NCI-H446 (cell line): ENCODE data around the gene SLC29A2.
"Not testable (repeated sequence)": the region's sequence is repeated elsewhere in the genome, so short reads cannot be mapped to it uniquely, and the experiment has no call there.

ENCODE experiments used
- DNase-seq, 2 experiments: peaks; one replicate each; lab custom pipeline; 2025; lab: John Stamatoyannopoulos, UW

The SLC29A2 gene

DNA sequence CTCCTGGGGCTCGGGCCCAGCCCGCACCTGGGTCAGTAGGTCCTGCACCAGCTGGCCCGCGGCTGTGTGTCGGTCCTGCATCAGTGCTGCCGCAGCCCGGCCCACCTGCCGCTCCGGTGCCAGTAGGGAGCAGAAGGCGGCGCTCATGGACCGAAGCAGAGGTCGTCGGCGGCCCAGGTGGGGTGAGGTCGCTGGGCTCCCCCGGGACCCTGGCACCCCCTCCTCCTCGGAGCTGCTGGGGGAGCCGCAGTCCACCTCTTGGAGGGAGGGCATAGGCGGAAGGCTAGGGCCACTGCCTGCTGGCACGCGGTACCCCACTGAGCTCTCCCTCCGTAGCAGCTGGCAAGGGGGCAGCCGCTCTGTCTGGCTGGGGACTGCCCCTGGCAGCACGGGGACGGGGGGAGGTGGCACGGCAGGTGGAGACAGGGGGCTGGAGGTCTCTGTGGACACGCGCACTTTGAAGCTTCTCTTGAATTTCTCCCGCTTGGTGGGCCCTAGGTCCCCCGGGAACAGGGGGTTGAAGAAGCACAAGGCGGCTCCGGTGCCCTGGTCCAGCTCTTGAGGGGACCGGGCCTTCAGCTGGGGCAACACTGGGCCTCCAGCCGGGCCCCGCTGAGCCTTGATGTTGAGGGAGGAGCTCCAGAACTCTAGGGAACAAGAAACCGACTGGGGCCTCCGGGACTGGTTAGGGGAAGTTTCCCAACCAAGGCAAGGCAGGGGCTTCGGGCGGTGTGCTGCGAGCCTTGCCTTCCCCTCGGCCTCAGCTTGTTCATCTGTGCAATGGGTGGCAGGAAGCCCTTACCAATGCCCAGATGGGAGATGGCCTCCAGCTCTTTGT lies 36.7 kb downstream of the SLC29A2 start:
- DNase-seq: no peak

DNA sequence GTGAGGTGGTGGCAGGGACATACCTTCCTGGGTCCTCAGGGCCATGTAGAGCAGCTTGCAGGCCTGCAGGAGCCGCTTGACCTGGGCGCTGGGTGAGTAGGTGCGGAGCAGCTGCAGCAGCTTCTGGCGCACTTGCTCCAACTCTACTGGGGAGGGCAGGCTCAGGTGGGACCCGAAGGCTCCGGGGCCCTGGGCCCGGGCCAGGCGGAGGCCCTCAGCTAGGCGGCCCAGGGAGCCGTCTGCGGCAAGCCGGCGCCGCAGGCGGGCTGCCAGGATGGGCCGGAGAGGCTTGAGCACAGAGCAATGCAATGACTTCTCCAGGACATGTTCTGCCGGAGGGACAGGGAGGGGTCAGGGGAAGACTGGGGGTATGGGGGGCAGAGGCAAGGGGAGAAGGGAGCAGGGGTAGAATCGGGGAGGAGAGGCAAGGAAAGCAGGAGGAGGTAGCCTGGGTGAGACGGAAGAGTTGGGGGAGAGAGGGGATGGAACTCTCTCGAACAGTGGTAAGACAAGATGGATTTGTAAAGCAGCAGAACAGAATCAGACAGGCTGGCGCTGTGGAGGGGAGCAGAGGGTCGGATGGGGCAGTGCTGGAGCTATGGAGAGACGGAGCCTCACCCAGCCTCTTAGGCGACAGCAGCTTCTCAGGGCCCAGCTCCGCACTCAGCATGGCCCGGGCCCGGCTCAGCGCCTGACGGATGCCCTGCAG lies 37.5 kb downstream of the SLC29A2 start:
- DNase-seq: no peak

DNA sequence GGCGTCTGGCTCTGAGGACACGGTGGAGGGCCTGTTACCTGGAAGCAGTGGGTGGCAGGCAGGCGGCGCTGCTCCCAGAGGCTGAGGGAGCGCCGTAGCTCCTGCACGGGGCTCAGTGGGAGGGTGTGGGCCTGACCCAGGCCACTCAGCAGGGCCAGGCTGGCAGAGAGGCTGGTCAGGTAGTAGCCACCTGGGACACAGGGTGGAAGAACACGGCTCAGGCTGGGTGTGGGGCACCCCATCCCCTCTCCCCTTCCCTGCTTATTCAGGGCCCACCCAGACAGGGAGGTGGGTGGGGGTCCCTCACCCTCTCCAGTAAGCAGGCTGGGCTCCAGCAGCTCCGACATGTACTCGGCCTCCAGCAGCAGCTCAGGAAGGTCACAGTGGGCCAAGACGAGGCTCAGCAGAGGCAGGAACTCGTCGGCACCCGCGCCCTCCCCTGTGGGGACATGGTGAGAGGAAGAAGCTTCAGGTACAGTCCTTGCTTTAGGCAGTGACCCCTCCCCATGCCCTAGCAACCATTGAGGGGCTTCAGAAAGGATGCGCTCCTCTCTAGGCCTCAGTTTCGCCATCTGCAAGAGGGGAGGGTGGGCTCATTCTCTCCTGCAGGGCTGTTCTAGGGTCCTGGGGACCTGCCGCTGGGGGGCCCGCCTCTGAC lies 38.2 kb downstream of the SLC29A2 start:
- no peak for DNase-seq

DNA sequence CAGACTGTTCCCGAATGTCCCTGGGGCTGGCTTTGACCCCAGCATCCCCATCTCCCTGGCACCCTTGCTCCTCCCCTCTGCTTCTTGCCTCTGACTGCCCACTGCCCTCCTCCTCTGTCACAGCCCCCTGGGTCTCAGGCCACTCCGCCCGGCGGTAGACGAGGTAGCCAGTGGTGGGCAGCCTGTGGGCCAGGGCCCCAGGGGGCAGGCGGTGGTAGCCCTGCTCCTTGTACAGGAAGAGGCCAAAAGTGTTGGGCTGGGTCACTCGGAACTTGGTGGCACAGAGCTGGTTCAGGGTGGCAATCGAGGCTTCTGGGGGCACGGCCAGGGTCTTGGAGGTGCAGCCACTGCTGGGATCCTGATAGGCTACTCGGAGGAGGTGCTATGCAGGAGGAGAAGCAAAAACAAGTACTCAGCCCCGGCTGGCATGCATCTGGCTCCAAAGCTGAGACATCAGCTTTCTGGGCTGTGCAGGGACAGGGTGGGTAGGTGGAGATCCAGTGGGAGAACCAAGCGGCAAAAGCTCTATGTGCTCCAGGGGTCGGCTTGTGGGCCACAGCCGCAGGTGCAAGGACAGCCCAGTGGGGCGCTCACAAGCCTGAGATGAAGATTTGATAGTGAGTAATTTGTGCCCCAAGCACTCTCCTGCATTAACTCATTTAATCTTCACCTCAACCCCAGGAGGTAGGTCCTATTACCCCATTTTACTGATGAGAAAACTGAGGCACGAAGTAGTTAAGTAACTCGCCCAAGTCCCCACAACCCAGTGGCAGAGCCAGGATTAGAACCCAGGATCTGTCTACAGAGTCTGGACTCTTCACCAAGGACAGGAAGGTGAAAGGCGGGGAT lies 39.0 kb downstream of the SLC29A2 start:
- no peak for DNase-seq

DNA sequence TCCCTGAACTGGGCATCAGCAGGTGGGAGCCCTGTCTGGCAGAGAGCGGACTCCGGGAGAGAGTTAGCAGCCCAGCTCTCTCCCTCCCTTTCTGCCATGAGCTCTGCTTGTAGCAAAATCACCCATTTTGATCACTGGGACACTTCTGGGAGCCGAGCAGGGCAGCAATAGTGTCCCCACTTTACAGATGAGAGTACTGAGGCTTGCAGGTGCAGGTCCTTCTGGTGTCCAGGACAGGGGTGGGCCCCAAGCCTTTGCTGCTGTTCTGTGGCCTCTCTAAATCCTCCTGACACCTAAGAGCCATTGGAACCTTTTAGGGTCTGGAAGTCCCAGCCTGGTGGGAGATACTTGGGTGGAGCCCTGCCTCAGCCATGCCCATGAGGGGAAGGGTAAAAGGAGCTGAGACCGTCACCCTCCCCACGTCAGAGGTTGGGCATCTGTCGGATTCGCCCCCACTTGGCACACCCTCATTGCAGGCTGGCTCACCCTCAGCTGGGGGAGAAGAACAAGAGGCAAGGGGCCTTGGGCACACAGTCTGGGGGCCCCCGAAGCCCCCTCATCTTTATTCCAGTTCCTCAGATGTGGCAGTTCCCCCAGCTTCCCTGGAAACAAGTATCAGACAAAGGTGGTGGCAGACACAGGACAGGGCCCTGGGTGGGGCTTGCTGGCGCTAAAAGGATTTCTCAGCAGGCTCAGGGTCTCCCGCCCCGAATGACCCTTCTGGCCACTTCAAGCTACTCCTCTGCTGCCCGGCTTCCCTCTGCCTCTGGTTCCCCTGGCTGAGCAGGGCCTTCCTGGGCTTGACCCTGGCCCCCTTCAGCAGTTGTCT lies 39.8 kb downstream of the SLC29A2 start:
- DNase-seq: no peak

DNA sequence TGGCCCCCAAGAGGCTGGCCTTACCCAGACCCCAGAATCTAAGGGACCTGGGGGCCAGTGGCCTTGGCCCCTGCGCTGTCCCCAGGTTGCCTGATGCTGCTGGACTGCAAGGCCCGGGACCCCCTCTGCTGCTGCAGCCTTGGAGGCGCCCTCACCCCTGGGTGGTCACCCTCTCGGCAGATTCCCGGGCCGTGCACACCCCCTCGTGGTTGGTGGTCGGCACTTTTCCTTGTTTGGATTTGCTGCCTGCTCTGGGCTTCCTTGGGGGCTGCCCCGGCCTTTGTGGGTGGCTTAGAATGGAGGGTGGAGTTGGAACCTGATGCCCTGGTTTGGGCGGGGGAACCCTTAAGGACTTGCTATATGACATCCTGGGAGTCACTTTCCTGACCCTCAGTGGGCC lies 40.6 kb downstream of the SLC29A2 start:
- no peak for DNase-seq

DNA sequence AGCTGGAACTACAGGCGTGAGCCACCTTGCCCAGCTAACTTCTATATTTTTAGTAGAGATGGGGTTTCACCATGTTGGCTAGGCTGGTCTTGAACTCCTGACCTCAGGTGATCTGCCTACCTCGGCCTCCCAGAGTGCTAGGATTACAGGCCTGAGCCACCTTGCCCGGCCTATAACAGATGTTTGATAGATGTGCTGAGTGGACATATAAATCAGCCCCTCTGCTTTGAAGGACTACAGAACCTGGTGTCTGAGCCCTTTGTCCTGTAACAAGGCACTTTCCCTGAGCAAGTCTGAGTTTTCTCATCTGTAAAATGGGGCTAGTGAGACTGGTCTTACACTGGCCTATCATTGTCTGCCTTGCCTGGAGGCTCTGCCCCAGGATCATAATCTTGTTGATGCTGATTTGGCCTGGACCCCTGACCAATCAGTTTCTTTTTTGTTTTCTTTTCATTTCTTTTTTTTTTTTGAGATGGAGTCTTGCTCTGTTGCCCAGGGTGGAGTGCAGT lies 42.3 kb downstream of the SLC29A2 start:
- DNase-seq: no peak

DNA sequence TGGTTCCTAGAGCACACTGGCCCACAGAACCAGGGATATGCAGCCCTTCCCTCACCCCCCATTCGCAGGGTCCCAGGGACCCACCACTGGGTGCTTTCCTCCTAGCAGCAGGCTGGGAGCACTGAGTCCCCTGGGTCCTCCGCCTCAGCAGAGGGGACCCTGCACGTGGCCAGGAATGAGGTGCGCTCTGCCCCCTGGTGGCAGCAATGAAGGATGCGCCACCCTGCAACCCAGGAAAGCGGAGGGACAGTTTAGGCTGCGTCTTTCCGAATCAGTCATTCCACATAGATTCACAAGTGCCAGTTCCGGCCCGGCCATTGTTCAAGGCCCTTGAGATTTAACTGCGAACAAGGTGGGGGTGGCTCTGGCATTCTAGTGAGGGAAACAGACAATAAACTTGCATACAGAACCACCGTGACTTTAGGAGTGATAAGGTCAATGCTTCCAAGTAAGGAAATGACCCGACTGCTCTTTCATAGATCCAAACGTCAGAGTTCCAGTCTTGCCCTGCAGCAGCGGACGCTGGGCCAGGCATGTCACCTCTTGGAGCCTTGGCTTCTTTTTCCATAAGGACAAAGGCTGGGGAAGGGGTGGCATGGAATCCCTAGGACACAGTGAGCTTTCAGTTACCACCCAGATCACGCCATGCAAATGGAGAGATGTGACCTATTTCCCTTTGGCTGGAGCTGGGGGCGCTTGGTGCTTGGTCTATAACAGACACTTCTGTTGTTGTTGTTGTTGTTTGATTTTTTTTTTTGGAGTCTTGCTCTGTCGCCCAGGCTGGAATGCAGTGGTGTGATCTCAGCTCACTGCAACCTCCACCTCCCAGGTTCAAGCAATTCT lies 43.0 kb downstream of the SLC29A2 start:
- peak; percentile 38 to 77 for DNase-seq

DNA sequence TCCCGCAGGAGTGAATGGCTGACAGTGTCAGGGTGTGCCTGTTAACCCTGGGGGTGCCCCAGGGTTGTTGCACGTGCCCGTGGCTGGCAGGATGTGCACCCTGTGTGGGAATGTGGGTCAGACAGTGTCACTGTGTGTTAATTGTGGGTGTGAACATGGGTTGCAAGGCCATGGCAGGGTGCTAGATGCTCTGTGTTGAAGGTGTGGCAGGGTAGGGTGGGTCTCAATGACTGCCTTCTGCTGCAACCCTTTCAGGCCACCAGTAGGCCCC lies 43.6 kb downstream of the SLC29A2 start:
- no peak for DNase-seq

DNA sequence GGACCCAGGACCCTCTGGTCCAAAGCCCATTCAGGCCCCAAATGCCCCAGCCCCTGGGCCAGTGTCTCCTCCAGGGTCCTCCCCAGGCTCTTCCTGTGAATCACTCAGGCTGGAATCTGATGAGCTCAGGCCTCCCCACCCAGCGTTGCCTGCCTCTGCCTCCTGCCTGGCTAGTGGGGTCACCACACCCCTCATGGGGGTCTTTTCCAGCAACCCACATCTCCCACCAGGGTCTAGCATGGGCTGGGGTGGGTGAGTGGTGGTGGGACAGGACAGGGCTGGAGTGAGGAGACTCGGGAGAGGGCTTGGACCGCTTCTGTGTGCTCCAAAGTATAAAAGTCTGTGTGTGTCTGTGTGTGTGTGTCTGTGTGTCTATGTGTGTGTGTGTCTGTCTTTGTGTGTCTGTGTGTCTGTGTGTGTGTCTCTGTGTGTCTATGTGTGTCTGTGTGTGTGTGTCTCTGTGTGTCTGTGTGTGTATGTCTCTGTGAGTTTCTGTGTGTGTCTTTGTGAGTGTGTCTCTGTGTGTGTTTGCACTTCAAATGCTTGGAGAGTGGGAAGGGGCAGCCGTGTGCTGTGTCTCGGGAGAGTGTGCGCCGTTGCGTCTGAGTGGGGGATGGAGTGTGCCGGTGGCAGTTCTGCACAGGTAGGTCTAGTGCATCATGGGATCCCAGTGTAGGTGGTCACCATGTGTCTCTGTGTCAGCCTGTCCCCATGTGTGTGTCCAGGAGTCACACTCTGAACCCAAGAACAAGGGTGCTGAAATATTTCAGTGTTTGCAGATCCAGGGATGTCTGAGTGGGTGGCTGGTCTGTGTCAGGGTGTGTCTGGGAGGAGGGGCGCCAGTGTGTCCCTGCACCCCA lies 44.2 kb downstream of the SLC29A2 start:
- DNase-seq: no peak

DNA sequence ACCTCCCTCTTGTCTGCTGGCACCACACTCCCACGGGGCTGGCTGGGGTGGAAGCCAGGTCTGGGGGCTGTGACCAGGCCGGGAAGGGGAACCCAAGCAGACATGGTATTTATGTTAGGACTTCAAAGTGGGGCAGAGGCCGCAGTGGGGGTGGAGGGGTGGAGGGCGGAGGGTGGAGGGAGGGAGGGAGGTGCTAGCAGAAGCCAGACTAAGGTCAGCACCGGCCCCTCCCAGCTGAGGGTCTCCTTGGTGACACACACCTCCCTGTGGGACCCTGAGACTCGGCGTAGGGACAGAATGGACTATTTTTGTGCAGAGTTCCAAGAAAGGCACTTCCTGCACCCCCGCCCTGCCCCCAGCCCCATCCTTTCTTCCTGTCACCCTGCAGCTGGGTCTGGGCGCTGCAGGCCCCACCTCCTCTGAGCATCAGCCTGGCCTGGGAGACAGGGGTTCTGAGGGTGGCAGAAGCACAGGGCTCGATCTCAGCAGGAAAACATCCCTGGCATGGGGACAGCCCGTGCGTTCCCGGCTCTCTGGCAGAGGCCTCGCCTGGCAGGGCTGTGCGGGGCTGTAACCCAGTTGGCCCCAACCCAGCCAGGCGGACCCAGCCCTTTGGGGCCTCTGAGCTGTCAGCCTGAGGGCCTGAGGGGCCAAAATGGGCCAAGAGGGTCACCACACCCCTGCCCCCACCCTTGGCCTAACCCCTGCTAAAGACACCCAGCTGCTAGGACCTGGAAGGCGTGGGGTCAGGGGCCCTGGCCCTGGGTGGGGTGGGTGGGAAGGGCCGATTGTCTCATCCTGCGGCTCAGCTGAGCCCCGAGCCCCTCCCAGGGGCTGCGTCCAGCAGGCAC lies 45.1 kb downstream of the SLC29A2 start:
- peak in 1 of 2 experiments; percentile 33 for DNase-seq

DNA sequence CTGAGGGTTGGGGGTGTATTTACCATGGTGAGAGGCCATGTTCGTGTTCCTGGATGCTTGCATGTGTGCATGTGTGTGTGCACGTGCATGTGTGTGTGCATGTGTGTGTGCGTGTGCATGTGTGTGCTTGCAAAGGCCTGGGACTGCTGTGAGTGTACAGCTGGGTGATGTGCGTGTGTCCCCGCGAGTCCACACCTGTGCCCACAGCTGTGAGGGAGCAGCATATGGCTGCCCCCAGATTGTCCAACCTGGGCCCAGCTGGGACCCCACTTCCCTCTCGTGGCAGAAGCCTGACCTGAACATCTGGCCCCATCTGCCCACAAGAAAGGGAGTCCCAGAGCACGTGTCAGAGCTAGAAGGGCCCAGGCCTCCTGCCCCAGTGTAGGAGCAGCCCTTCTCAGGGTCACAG lies 46.3 kb downstream of the SLC29A2 start:
- DNase-seq: no peak

DNA sequence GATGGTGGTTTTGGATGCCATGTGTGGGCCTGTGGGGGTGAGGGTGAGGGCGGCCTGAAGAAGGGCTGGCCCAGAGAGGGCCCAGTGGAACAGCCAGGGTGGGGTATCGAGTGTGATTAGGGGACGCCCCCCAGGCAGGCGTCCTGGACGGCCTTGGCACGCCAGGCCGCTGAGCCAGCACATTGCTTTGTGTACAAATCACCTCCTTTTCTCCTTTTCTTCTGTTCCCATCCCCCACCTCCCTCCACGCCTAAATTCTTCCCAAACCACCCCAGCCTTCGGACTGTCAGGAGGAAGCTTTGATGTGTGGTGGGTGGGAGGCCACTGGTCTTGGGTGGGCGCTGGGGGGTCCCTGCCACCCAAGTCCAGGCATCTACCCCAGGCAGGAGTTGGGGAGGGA lies 46.9 kb downstream of the SLC29A2 start:
- DNase-seq: no peak

DNA sequence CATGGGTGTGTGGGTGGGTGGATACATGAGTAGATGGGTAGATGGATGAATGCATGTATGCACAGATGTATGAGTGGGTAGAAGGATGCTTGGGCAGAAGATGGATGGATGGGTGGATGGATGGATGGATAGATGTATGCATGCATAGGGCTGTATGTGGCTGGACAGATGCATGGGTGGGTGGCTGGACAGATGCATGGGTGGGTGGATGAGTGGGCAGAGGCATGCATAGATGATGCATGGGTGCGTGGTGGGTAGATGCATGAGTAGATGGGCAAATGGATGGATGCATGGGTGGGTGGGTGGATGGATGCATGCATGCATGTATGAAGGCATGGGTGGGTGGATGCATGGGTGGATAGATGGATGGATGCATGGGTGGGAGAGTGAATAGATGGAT lies 47.9 kb downstream of the SLC29A2 start:
- no peak for DNase-seq

DNA sequence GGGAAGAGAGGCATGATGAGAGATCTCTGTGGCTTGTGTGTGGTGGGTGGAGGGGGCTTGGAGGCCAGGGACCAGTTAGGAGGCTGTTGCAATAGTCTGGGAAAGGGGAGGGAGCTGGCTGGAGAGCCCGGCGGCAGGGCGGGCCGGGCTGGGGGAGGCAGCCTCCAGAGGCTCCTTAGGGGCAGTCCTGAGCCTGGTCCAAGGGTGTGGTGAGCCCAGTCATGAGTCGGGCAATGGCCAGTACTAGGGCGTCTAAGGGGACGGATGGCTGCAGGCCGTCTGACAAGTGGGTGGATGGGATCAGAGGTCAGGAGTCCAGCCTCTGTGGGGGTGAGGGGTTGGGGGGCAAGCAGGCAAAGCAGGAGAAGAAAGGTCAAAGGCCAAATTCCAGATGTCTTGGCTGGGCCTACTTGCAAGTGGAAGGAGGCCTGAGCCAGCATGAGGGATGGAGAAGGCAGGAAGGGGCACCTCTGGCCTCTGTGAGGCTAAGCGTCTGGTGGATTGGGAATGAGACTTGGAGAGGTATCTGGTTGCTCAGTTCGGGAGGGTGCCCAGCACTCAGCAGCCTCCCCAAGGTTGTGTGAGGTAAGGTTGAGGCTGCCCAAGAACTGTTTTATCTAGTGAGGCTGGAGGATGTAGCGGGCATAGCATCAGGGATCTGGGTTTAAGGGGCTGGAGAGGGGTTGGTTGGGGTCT lies 48.7 kb downstream of the SLC29A2 start:
- DNase-seq: no peak

DNA sequence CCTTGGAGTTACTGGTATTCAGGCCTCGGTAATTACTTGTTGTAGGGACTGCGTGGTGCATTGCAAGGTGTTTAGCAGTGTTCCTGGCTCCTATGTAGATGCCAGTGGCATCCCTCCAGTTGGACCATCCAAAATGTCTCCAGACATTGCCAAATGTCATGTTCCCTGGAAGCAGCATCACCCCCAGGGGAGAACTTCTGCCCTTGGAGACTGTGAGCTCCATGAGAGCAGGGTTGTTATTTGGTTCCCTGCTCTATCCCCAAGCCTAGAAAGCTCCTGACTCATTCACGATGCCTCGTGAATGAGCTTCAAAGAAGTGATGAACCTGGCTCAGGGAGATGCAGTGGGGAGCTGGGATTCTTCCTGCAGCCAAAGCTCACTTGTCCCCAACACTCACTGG lies 50.0 kb downstream of the SLC29A2 start:
- DNase-seq: peak in 1 of 2 experiments; percentile 19

DNA sequence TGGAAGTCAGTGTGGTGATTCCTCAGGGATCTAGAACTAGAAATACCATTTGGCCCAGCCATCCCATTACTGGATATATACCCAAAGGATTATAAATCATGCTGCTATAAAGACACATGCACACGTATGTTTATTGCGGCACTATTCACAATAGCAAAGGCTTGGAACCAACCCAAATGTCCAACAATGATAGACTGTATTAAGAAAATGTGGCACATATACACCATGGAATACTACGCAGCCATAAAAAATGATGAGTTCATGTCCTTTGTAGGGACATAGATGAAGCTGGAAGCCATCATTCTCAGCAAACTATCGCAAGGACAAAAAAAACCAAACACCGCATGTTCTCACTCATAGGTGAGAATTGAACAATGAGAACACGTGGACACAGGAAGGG lies 50.8 kb downstream of the SLC29A2 start:
- not testable (repeated sequence) for DNase-seq

DNA sequence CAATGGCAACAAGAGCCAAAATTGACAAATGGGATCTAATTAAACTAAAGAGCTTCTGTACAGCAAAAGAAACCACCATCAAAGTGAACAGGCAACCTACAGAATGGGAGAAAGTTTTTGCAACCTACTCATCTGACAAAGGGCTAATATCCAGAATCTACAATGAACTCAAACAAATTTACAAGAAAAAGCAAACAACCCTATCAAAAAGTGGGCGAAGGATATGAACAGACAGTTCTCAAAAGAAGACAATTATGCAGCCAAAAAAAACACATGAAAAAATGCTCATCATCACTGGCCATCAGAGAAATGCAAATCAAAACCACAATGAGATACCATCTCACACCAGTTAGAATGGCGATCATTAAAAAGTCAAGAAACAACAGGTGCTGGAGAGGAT lies 51.3 kb downstream of the SLC29A2 start:
- DNase-seq: not testable (repeated sequence)
